Measurements from ENCODE around the gene CCDC74A.
"Not testable (repeated sequence)": the region's sequence is repeated elsewhere in the genome, so short reads cannot be mapped to it uniquely, and the experiment has no call there.

The CCDC74A gene

DNA sequence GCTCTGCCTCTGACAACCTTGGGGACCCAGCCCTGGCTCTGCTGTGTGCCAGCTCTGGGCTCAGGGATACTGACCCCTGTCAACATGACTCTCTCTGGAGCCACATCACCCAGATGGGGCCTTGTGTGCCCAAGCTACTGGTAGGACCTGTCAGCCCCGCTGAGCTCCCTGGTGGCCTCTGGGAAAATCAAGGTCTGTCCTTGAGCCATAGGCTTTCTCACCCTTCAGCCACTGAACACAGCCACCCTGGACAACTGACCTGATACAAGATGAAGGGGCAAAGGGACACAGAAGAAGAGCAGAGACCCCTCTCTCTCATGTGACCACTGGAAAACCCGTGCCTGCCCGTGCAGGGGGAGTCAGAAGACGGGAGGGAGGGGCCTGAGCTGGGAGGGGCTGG is 7.8 kb downstream of the CCDC74A start:
- Histone ChIP-seq H3K4me3 (no peak overlapping the region), H3K4me1 (no peaks in the 10 kb centered on the region), H3K36me3 (no peaks in the 10 kb centered on the region), H3K9me3 (no peaks in the 10 kb centered on the region), H3K27ac (no peak overlapping the region), H3K27me3 (no peaks in the 10 kb centered on the region)
- peak in 1 of 2 donors; percentile 38 for DNase-seq
- intact Hi-C loops (cut with DNase I; ENCODE audit: low total_unique reads), result no loop called here
- TF ChIP-seq CTCF (IDR thresholded peaks at IDR 0.05), result no peak

GRCh38 chr2:131535951-131536826 is 8.5 kb downstream of the CCDC74A start:
- H3K27ac ChIP-seq, H3K9me3 ChIP-seq: not testable (repeated sequence)

DNA sequence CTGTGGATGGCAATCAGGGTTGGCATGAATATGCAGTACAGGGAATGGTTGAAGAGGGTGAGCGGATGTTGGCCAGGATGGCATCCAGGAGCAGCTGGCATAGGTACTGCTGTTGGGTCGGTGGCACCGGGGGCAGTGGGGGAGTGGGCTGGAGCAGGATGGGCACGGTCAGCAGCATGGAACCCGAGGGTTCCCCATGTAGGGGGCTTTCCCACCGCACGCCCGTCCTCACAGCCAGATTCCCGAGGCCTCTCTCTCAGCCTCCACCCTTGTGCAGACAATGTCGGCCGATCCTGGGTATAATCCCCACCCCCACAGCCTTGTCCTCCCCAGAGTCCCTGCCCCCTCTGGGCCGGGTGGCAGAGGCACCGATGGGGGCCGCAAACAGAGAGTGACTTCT is 9.2 kb downstream of the CCDC74A start:
- intact Hi-C loops (cut with DNase I; ENCODE audit: low total_unique reads), result not testable (repeated sequence)

More at GRCh38 chr2:131535951-131536826, 8.5 kb downstream of the CCDC74A start:
- H3K36me3 ChIP-seq; intact Hi-C loops (cut with DNase I; ENCODE audit: low total_unique reads); H3K4me3 ChIP-seq; H3K4me1 ChIP-seq; H3K27me3 ChIP-seq: not testable (repeated sequence)
- DNase-seq, result peak in 1 of 2 donors; percentile 49

GRCh38 chr2:131538856-131539255 is 11.2 kb downstream of the CCDC74A start:
- DNase-seq; H3K27me3 ChIP-seq; H3K4me1 ChIP-seq; H3K4me3 ChIP-seq; intact Hi-C loops (cut with DNase I; ENCODE audit: low total_unique reads); H3K9me3 ChIP-seq; H3K27ac ChIP-seq; H3K36me3 ChIP-seq: not testable (repeated sequence)

More for the DNA sequence above, 9.2 kb downstream of the CCDC74A start:
- not testable (repeated sequence) for H3K36me3 ChIP-seq, H3K4me1 ChIP-seq, H3K9me3 ChIP-seq, H3K4me3 ChIP-seq, H3K27me3 ChIP-seq, H3K27ac ChIP-seq
- peak in 1 of 2 donors; percentile 51 for DNase-seq

- H3K4me3 ChIP-seq, result no peak overlapping the region
- H3K36me3 ChIP-seq, result no peaks in the 10 kb centered on the region
- no peaks in the 10 kb centered on the region for H3K27me3 ChIP-seq
- DNase-seq, result no peak
- intact Hi-C loops (cut with DNase I; ENCODE audit: low total_unique reads), result loop anchor here (10.0 kb wide), 1 partner anchor 1748 kb away; no protein-coding TSS in a partner anchor
- no peak for TF ChIP-seq CTCF (IDR thresholded peaks at IDR 0.05)
- no peaks in the 10 kb centered on the region for H3K4me1 ChIP-seq
- H3K9me3 ChIP-seq, result no peaks in the 10 kb centered on the region
- no peak overlapping the region for H3K27ac ChIP-seq
These were observed 15.0 kb downstream of the CCDC74A start for GRCh38 chr2:131542438-131543384.

- no peaks in the 10 kb centered on the region for H3K27me3 ChIP-seq
- intact Hi-C loops (cut with DNase I; ENCODE audit: low total_unique reads), result loop anchor here (10.0 kb wide), 1 partner anchor 1749 kb away; no protein-coding TSS in a partner anchor
- no peaks in the 10 kb centered on the region for H3K4me1 ChIP-seq
- H3K9me3 ChIP-seq, result no peaks in the 10 kb centered on the region
- DNase-seq, result peak in 1 of 2 donors; percentile 40
- no peak overlapping the region for H3K27ac ChIP-seq
- TF ChIP-seq CTCF (IDR thresholded peaks at IDR 0.05), result no peak
- H3K36me3 ChIP-seq, result no peaks in the 10 kb centered on the region
- no peak overlapping the region for H3K4me3 ChIP-seq
These were observed 15.8 kb downstream of the CCDC74A start for GRCh38 chr2:131543385-131543891.

DNA sequence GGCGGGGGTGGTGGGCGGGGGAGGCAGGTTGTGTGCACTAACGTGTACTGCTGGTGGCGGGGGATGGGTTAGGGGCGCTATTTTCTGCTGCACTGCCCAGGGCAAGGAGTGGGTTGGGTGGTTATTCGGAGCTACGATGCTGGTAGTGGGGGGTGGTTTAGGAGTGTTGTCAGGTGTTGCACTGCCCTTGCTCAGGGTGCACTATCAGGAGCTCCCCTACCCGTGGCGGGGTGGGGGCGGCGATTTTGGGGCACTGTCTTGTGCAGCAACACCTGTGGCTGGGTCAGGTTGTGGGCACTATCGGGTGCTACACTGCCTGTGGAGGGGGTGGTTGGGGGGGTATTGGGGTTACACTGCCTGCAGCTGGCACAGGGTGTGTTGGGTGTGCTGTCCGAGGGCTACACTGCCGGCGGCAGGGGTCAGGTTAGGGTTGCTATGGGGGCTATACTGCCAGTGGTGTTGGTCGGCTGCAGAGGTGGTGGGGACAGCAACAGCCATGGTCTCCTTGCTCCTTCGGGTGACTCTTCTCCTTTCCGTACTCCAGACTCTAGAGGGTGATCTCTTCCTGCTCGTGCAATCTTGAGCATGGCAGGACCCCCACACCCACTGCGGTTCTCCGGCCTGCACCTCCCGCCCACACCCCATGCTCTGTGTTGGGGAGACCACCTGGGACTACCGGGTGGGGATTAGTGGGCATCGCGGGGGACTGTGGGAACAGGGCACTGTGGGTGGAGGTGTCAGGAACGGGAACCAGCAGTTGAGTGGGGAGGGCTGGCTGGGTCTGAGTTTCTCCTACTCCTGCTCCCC is 16.5 kb downstream of the CCDC74A start:
- not testable (repeated sequence) for H3K27me3 ChIP-seq, H3K4me1 ChIP-seq, H3K27ac ChIP-seq, H3K9me3 ChIP-seq, H3K36me3 ChIP-seq, H3K4me3 ChIP-seq
- intact Hi-C loops (cut with DNase I; ENCODE audit: low total_unique reads), result loop anchor here (10.0 kb wide), 1 partner anchor 1749 kb away; no protein-coding TSS in a partner anchor
- DNase-seq, result peak in 1 of 2 donors; percentile 42

GRCh38 chr2:131544813-131545165 is 17.1 kb downstream of the CCDC74A start:
- not testable (repeated sequence) for H3K4me3 ChIP-seq, H3K27ac ChIP-seq, H3K9me3 ChIP-seq, H3K36me3 ChIP-seq, DNase-seq, H3K4me1 ChIP-seq, H3K27me3 ChIP-seq
- intact Hi-C loops (cut with DNase I; ENCODE audit: low total_unique reads), result loop anchor here (10.0 kb wide), 1 partner anchor 1750 kb away; no protein-coding TSS in a partner anchor
